OCI-LY7 (cell line): ENCODE results near the gene CERS4. TPM values are rescaled to one million over a fixed set of nuclear protein-coding genes. Genes with fewer than 3 reads are reported as not detected.

Source experiments
- BruUV-seq: library from RNA; stranded (reverse); fragments of 400-500 nt; replicated peaks from 2 replicates; lab custom pipeline; 2021; lab: Mats Ljungman, UMichigan
- CTCF ChIA-PET: fragments of 300-600 bp; sonication (Branson Sonifier 250); formaldehyde crosslinking; loops from one replicate; lab custom pipeline; 2022; ENCODE audit warnings: antibody characterized with exemption; ENCODE audit not compliant: unreplicated experiment; lab: Charles Lee
- POLR2A ChIA-PET: fragments of 300-600 bp; sonication (Branson Sonifier 250); formaldehyde crosslinking; loops from one replicate; lab custom pipeline; 2022; ENCODE audit warnings: antibody characterized with exemption; lab: Charles Lee
- DNase-seq: peaks from one replicate; pipeline ENCODE4 v3.0.0-alpha.2; 2015; ENCODE audit warnings: low spot score
- H2AFZ ChIP-seq: fragments of 200-600 bp; sonication (generic), shearing (Covaris generic); 2 replicates; pipeline ENCODE4 v1.6.1; 2014; ENCODE audit warnings: mild to moderate bottlenecking, antibody characterized with exemption, low read length, moderate library complexity
- H3K27ac ChIP-seq: fragments of 200-600 bp; sonication (generic); 2 replicates; pipeline ENCODE4 v1.5.1; 2014; ENCODE audit warnings: mixed run types, low read depth, mild to moderate bottlenecking, moderate library complexity, low read length, inconsistent platforms; ENCODE audit not compliant: poor library complexity, severe bottlenecking
- H3K36me3 ChIP-seq: fragments of 200-600 bp; sonication (generic); 2 replicates; pipeline ENCODE4 v1.6.1; 2014; ENCODE audit warnings: mild to moderate bottlenecking, antibody characterized with exemption, low read length, moderate library complexity, mixed read lengths; ENCODE audit not compliant: insufficient read depth
- H3K4me1 ChIP-seq: fragments of 200-600 bp; sonication (generic); 2 replicates; pipeline ENCODE4 v1.5.1; 2014; ENCODE audit warnings: mild to moderate bottlenecking, low read length; ENCODE audit not compliant: insufficient read depth, poor library complexity, severe bottlenecking
- H3K4me2 ChIP-seq: fragments of 200-600 bp; sonication (generic); 2 replicates; pipeline ENCODE4 v1.6.1; 2014; ENCODE audit warnings: mild to moderate bottlenecking, low read length
- H3K4me3 ChIP-seq: fragments of 200-600 bp; sonication (generic); 2 replicates; pipeline ENCODE4 v1.5.1; 2014; ENCODE audit warnings: mild to moderate bottlenecking, low read depth, low read length; ENCODE audit not compliant: poor library complexity, severe bottlenecking
- H3K79me2 ChIP-seq: fragments of 200-600 bp; sonication (generic); 2 replicates; pipeline ENCODE4 v1.6.1; 2016; ENCODE audit warnings: low read depth, mild to moderate bottlenecking, low read length, moderate library complexity, mixed read lengths; ENCODE audit not compliant: insufficient read depth
- H3K9me2 ChIP-seq: fragments of 200-600 bp; sonication (generic); 2 replicates; pipeline ENCODE4 v1.6.1; 2016; ENCODE audit warnings: mild to moderate bottlenecking, low read length, mixed read lengths; ENCODE audit not compliant: insufficient read depth
- H3K9me3 ChIP-seq: fragments of 200-600 bp; sonication (generic); 2 replicates; pipeline ENCODE4 v1.6.1; 2014; ENCODE audit warnings: mild to moderate bottlenecking, mixed run types, low read length, mixed read lengths
- H4K20me1 ChIP-seq: fragments of 200-600 bp; sonication (generic); 2 replicates; pipeline ENCODE4 v1.6.1; 2014; ENCODE audit warnings: mild to moderate bottlenecking, antibody characterized with exemption, low read length, moderate library complexity, mixed read lengths; ENCODE audit not compliant: insufficient read depth
- EZH2phosphoT487 ChIP-seq: fragments of 200-600 bp; sonication (generic); IDR thresholded peaks from 2 replicates; pipeline ENCODE4 v1.6.1; 2018; ENCODE audit warnings: low read depth, borderline replicate concordance, mild to moderate bottlenecking, mixed run types, antibody characterized with exemption, low read length, moderate library complexity, mixed read lengths
- intact Hi-C: fragments of 100-400 bp; cut with micrococcal nuclease; formaldehyde crosslinking; loops from one replicate; pipeline ENCODE4 v1.10.0; 2022; ENCODE audit not compliant: unreplicated experiment
- total RNA-seq, 2 experiments: library from RNA; depleted of rRNA in 1 of 2; stranded (reverse); fragments of >200 nt in 1 of 2; shearing (Covaris generic) in 1 of 2; gene quantifications; 2 replicates each; pipeline ENCODE4 v1.2.3, GENCODE V29; 2014 to 2022
- TF ChIP-seq, protein P1 (sequence below): fragments of 200-600 bp; sonication (generic); conservative IDR thresholded peaks from 2 replicates; pipeline ENCODE4 v1.5.1; 2014; ENCODE audit warnings: mild to moderate bottlenecking, antibody characterized with exemption, low read length, moderate library complexity, mixed read lengths

CERS4 gene
- total RNA-seq, 2 experiments from 2014 or later: 36.8 to 54.9 TPM

DNA sequence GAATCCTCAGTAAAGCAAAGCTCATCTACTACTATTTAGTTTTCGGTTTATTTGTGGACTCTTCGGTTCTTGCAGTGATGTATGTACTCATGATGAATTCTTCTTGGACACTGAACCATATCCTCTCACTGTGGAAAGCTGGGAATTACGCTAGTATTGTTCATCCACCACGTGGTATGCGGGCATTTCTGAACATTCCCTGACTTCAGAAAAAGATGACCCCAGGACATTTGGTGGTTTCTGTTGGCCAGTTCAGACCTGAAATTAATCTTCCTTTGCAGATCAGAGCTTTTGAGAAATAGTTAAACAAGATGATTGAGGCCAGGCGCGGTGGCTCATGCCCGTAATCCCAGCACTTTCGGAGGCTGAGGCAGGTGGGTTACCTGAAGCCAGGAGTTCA, 34.5 kb upstream of the CERS4 start:
- TF ChIP-seq EZH2phosphoT487: no peak
- TF ChIP-seq, protein P1, sequence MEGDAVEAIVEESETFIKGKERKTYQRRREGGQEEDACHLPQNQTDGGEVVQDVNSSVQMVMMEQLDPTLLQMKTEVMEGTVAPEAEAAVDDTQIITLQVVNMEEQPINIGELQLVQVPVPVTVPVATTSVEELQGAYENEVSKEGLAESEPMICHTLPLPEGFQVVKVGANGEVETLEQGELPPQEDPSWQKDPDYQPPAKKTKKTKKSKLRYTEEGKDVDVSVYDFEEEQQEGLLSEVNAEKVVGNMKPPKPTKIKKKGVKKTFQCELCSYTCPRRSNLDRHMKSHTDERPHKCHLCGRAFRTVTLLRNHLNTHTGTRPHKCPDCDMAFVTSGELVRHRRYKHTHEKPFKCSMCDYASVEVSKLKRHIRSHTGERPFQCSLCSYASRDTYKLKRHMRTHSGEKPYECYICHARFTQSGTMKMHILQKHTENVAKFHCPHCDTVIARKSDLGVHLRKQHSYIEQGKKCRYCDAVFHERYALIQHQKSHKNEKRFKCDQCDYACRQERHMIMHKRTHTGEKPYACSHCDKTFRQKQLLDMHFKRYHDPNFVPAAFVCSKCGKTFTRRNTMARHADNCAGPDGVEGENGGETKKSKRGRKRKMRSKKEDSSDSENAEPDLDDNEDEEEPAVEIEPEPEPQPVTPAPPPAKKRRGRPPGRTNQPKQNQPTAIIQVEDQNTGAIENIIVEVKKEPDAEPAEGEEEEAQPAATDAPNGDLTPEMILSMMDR: no peak
- Histone ChIP-seq H3K9me3 (no peaks in the 10 kb centered on the region), H3K4me1 (no peaks in the 10 kb centered on the region), H3K36me3 (no peaks in the 10 kb centered on the region), H3K9me2 (no peaks in the 10 kb centered on the region), H2AFZ (no peak overlapping the region), H3K4me2 (no peak overlapping the region), H3K4me3 (no peak overlapping the region), H3K27ac (no peak overlapping the region), H4K20me1 (no peaks in the 10 kb centered on the region), H3K79me2 (no peaks in the 10 kb centered on the region)
- ChIA-PET CTCF (no interaction called here), POLR2A (no interaction called here)
- intact Hi-C loops: no loop called here
- DNase-seq: no peak
- BruUV-seq: no TSS peak

DNA sequence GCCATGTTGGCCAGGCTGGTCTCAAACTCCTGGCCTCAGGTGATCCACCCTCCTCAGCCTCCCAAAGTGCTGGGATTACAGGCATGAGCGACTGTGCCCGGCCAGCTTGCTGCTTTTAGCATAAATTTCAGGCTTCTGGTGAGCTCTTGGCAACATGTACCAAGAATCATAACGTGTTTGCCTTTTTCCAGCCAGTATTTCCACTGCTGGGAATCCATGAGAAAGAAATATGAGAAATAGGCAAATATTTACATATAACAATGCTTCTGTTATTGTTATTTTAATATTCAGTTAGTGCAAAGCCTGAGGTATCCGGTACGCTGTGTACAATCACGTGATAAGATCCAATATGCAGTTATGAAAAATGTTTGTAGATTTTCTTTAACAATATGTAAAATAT, 29.2 kb upstream of the CERS4 start:
- Histone ChIP-seq H2AFZ (no peak overlapping the region), H3K36me3 (no peaks in the 10 kb centered on the region), H3K79me2 (no peaks in the 10 kb centered on the region), H3K4me1 (peaks cover 6% of the 10 kb centered on the region), H3K4me2 (no peak overlapping the region), H4K20me1 (no peaks in the 10 kb centered on the region), H3K9me2 (no peaks in the 10 kb centered on the region), H3K9me3 (no peaks in the 10 kb centered on the region), H3K27ac (no peak overlapping the region), H3K4me3 (no peak overlapping the region)
- DNase-seq: no peak
- no TSS peak for BruUV-seq
- intact Hi-C loops: no loop called here
- TF ChIP-seq EZH2phosphoT487: no peak
- TF ChIP-seq, protein P1: no peak
- POLR2A ChIA-PET: interaction anchor here (0.7 to 1.2 kb wide), 2 partner anchors 10 to 359 kb away, joined by 3 to 4 read pairs; no protein-coding TSS in a partner anchor
- CTCF ChIA-PET: no interaction called here

DNA sequence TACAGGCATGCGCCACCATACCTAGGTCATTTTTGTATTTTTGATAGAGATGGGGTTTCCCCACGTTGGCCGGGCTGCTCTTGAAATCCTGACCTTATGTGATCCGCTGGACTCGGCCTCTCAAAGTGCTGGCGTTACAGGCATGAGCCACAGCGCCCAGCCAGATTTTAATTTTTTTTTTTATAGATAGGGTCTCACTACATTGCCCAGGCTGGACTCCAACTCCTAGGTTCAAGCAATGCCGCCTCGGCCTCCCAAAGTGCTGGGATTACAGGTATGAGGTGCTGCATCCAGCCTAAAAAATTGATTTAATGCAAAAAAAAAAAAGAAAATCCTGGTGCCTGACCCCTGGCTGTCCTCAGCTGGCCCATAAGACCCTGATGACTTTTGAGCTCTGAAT, 24.9 kb upstream of the CERS4 start:
- no peak overlapping the region for H2AFZ ChIP-seq
- intact Hi-C loops: no loop called here
- TF ChIP-seq, protein P1: no peak
- no peak for TF ChIP-seq EZH2phosphoT487
- no peaks in the 10 kb centered on the region for H3K9me2 ChIP-seq
- H4K20me1 ChIP-seq: no peaks in the 10 kb centered on the region
- no TSS peak for BruUV-seq
- H3K9me3 ChIP-seq: no peaks in the 10 kb centered on the region
- no peak overlapping the region for H3K4me2 ChIP-seq
- no peaks in the 10 kb centered on the region for H3K36me3 ChIP-seq
- peaks cover 14% of the 10 kb centered on the region for H3K4me1 ChIP-seq
- no peak overlapping the region for H3K4me3 ChIP-seq
- ChIA-PET CTCF (no interaction called here), POLR2A (interaction anchor here (1.7 kb wide), 1 partner anchor 11 kb away, joined by 4 read pairs; no protein-coding TSS in a partner anchor)
- no peak for DNase-seq
- no peaks in the 10 kb centered on the region for H3K79me2 ChIP-seq
- no peak overlapping the region for H3K27ac ChIP-seq
